ENCODE measurements around the gene LVRN. TPM values are rescaled to one million over a fixed set of nuclear protein-coding genes. Genes with fewer than 3 reads are reported as not detected.
"Not testable (repeated sequence)": the region's sequence is repeated elsewhere in the genome, so short reads cannot be mapped to it uniquely, and the experiment has no call there.

Gene LVRN, protein sequence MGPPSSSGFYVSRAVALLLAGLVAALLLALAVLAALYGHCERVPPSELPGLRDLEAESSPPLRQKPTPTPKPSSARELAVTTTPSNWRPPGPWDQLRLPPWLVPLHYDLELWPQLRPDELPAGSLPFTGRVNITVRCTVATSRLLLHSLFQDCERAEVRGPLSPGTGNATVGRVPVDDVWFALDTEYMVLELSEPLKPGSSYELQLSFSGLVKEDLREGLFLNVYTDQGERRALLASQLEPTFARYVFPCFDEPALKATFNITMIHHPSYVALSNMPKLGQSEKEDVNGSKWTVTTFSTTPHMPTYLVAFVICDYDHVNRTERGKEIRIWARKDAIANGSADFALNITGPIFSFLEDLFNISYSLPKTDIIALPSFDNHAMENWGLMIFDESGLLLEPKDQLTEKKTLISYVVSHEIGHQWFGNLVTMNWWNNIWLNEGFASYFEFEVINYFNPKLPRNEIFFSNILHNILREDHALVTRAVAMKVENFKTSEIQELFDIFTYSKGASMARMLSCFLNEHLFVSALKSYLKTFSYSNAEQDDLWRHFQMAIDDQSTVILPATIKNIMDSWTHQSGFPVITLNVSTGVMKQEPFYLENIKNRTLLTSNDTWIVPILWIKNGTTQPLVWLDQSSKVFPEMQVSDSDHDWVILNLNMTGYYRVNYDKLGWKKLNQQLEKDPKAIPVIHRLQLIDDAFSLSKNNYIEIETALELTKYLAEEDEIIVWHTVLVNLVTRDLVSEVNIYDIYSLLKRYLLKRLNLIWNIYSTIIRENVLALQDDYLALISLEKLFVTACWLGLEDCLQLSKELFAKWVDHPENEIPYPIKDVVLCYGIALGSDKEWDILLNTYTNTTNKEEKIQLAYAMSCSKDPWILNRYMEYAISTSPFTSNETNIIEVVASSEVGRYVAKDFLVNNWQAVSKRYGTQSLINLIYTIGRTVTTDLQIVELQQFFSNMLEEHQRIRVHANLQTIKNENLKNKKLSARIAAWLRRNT
- total RNA-seq (0.28 and 0.38 TPM in 2 replicates), polyA plus RNA-seq (0.11 TPM in 2 replicates), polyA minus RNA-seq (0.11 TPM in 1 of 2 replicates, not detected in the other), Bru-seq, nascent RNA (percentile 24 among the genes with signal in this experiment), BruChase-seq, experiment 1, labeled RNA remaining after a 6-hour chase (percentile 38 among the genes with signal in this experiment), BruChase-seq, experiment 2, labeled RNA remaining after a 2-hour chase (percentile 58 among the genes with signal in this experiment)
- polyA plus RNA-seq (2011; cell fraction: cytosol; rRNA removed) = 0.10 and 0.17 TPM in 2 replicates
- polyA plus RNA-seq (2011; cell fraction: nucleus; rRNA removed) = 0.39 and 1.6 TPM in 2 replicates
- not detected in 2 replicates for polyA plus RNA-seq (2012)
- polyA minus RNA-seq (2011; cell fraction: cytosol; rRNA and poly(A)+ RNA removed) = not detected
- 0.58 and 0.82 TPM in 2 replicates for polyA minus RNA-seq (2011; cell fraction: nucleus; rRNA and poly(A)+ RNA removed)
- long read RNA-seq = 0 reads

DNA sequence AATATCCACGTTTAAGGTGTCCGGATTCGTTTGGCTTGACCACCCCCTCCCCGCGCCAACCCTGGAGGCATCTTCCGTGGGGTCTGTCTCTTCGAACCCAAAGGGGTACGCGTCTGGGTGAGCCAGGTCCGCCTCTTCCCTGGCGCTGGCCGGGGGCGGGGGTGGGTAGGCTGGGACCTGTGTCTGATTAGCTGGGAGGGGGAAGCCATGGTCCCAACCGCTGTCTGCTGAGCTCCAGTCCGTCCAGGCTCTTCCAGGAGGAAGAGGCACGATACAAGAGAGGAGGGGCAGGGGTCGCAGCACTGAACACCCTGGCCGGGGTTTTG lies at the start of gene LVRN:
Gene LVRN, plus strand, starts transcription at position 237 of the 326 bp plus-strand sequence. CDS start 143 bp downstream, outside the sequence.
- Histone ChIP-seq H4K20me1 (replicated peaks; ENCODE audit: control insufficient read depth, extremely low read depth, insufficient read depth, low read length) (no peaks in the 10 kb centered on the region), H3K27me3 (ENCODE audit: control insufficient read depth in 2 of 2, insufficient read depth in 2 of 2, low read length in 2 of 2) (peaks cover 3 to 40% of the 10 kb centered on the region in 2 experiments), H3K36me3 (ENCODE audit: control insufficient read depth in 2 of 2, extremely low read depth in 1 of 2, insufficient read depth in 2 of 2, low read length in 2 of 2) (no peaks in the 10 kb centered on the region), H3K4me1 (ENCODE audit: control insufficient read depth, extremely low read depth, insufficient read depth, low read length) (peaks cover 11% of the 10 kb centered on the region), H3K4me3 (replicated peaks in 1 of 3; ENCODE audit: insufficient read depth in 1 of 3, low read depth in 1 of 3, low read length in 3 of 3) (peak within 1 kb of the TSS; percentile 12 to 48 (median 32)), H3K4me2 (ENCODE audit: insufficient read depth, low read length) (peak within 1 kb of the TSS; percentile 62), H3K9me1 (replicated peaks; ENCODE audit: control insufficient read depth, extremely low read depth, insufficient read depth, low read length) (no peaks in the 10 kb centered on the region), H3K9me3 (replicated peaks; ENCODE audit: control insufficient read depth, insufficient read depth, low read length) (no peaks in the 10 kb centered on the region), H3K79me2 (ENCODE audit: control insufficient read depth, insufficient read depth, low read length) (no peaks in the 10 kb centered on the region), H3K27ac (ENCODE audit: insufficient read depth, low read depth, low read length) (no peak within 1 kb of the TSS), H3K9ac (replicated peaks; ENCODE audit: extremely low read depth, insufficient read depth, low read length) (no peak within 1 kb of the TSS), H2AFZ (ENCODE audit: low read depth, low read length) (peak within 1 kb of the TSS; percentile 80)
- no TSS peak for BruUV-seq (replicated peaks)
- FAIRE-seq (no peak), DNase-seq (ENCODE audit: low read depth, low spot score) (no peak)
- intact Hi-C loops (cut with micrococcal nuclease) (loop anchor here (1.0 to 5.0 kb wide), 4 partner anchors 16 to 330 kb away; partner anchors contain the start of genes AP3S1, ARL14EPL and ATG12), dilution Hi-C loops (cut with MboI; ENCODE audit: extremely low pct_ligation_motif_present, low sequenced_read_pairs) (no loop called here)
- ChIA-PET POLR2A (no interaction called here), CTCF (interaction anchor here (0.9 to 3.8 kb wide), 12 partner anchors 8 to 106 kb away, joined by 3 to 17 read pairs (median 4); partner anchors contain the start of gene ARL14EPL)
- TF ChIP-seq POLR2A (IDR thresholded peaks at IDR 0.05; ENCODE audit: low read depth, low read length) (no peak), EZH2 (IDR thresholded peaks at IDR 0.05; ENCODE audit: borderline replicate concordance, low read depth, low read length, severe bottlenecking) (no peak)

DNA sequence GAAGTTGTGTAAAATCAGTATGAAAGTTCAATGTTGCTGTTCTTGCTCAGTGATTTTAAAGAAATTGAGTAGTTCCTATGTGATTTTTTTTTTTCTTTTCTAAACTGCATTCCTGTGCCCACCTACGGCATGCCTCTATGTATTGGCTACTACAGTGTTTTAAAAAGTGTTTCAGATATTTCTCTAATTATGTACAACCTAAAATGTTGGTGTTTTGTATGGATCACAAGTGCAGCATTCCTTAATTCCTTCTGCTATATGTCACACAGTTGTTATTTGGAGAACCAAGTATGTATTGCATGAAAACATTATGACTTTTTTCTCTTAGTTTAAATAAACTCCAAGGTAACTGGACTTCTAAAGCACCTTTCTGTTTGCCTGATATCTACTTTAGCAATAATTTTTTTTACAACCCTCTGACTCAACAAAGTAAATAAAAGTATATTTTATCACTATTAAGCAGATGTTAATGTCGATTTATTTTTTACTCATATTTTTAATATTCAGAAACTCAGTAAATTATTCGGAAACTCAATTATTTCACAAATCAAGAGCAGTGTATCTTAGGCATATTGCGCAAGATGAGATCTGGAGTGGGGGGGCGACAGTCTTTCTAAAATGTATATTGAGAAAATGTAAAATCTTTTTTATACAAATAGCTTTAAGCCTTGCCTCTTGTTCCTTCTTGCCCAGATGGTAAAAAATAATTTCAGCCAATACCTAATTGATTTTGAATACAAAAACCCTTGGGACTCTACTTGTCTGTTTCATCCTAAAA lies 48.5 kb upstream of the LVRN start:
- H3K27me3 ChIP-seq (ENCODE audit: control insufficient read depth in 2 of 2, insufficient read depth in 2 of 2, low read length in 2 of 2); FAIRE-seq; H3K4me1 ChIP-seq (ENCODE audit: control insufficient read depth, extremely low read depth, insufficient read depth, low read length); DNase-seq (ENCODE audit: low read depth, low spot score); H4K20me1 ChIP-seq (replicated peaks; ENCODE audit: control insufficient read depth, extremely low read depth, insufficient read depth, low read length); H2AFZ ChIP-seq (ENCODE audit: low read depth, low read length); H3K4me3 ChIP-seq (replicated peaks in 1 of 3; ENCODE audit: insufficient read depth in 1 of 3, low read depth in 1 of 3, low read length in 3 of 3); intact Hi-C loops (cut with micrococcal nuclease); H3K9me1 ChIP-seq (replicated peaks; ENCODE audit: control insufficient read depth, extremely low read depth, insufficient read depth, low read length); H3K27ac ChIP-seq (ENCODE audit: insufficient read depth, low read depth, low read length); H3K79me2 ChIP-seq (ENCODE audit: control insufficient read depth, insufficient read depth, low read length); H3K36me3 ChIP-seq (ENCODE audit: control insufficient read depth in 2 of 2, extremely low read depth in 1 of 2, insufficient read depth in 2 of 2, low read length in 2 of 2); POLR2A ChIA-PET; H3K9me3 ChIP-seq (replicated peaks; ENCODE audit: control insufficient read depth, insufficient read depth, low read length); dilution Hi-C loops (cut with MboI; ENCODE audit: extremely low pct_ligation_motif_present, low sequenced_read_pairs); H3K4me2 ChIP-seq (ENCODE audit: insufficient read depth, low read length); H3K9ac ChIP-seq (replicated peaks; ENCODE audit: extremely low read depth, insufficient read depth, low read length): not testable (repeated sequence)
- BruUV-seq (replicated peaks) = TSS peak; percentile 46
- CTCF ChIA-PET = interaction anchor here (0.6 to 1.0 kb wide), 2 partner anchors 26 to 259 kb away, joined by 3 to 7 read pairs; no protein-coding TSS in a partner anchor
